GM10266 (cell line): ENCODE results near the gene THSD4.

ENCODE experiments used
- DNase-seq: peaks from one replicate; pipeline ENCODE4 v3.0.0; 2012; ENCODE audit errors: extremely low spot score
- TF ChIP-seq, protein P1 (sequence below): IDR thresholded peaks from 2 replicates; pipeline ENCODE4 v1.5.1; 2012; ENCODE audit warnings: mild to moderate bottlenecking, low read depth; ENCODE audit not compliant: control insufficient read depth, insufficient read depth; ENCODE audit errors: missing control alignments

THSD4 gene

DNA sequence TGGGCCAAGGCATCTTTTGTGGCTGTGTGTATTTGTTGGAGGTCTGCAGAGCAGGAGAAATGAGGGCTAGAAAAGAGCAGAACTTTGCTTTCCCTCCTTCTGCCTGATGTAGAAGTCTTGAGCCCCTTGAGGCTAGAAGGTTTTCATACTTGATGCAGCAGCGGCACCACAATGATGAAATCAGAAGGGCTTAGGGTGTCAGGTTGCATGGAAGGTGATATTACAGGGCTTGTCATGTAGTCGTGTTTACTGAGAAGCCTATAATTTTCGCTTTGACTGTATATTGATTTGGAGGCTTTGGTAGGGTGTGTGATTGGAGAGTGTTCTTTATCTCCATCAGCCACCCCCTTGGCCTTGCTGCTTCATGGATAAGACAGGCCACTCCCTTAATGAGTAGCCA is 339.8 kb downstream of the THSD4 start:
- TF ChIP-seq, protein P1, sequence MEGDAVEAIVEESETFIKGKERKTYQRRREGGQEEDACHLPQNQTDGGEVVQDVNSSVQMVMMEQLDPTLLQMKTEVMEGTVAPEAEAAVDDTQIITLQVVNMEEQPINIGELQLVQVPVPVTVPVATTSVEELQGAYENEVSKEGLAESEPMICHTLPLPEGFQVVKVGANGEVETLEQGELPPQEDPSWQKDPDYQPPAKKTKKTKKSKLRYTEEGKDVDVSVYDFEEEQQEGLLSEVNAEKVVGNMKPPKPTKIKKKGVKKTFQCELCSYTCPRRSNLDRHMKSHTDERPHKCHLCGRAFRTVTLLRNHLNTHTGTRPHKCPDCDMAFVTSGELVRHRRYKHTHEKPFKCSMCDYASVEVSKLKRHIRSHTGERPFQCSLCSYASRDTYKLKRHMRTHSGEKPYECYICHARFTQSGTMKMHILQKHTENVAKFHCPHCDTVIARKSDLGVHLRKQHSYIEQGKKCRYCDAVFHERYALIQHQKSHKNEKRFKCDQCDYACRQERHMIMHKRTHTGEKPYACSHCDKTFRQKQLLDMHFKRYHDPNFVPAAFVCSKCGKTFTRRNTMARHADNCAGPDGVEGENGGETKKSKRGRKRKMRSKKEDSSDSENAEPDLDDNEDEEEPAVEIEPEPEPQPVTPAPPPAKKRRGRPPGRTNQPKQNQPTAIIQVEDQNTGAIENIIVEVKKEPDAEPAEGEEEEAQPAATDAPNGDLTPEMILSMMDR: no peak
- no peak for DNase-seq

DNA sequence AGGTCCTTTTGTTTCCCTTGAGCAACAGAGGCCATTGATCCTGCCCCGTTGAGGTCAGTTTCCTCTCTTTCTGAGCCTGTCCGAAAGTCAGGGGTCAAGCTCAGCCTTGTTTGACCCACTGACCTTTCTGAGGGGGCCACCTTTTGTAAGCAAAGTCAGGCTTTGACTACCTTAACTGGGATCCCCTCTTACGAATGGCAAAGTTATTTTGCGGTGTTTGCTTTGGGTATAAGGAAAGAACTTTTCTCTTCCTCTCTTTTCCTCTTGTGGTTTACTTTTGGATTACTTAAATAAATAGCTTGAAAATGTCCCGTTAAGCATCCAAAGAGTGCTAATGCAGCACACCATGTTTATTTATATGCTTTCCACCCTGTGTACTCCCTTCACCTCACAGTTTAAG is 340.6 kb downstream of the THSD4 start:
- no peak for DNase-seq
- TF ChIP-seq, protein P1: no peak

DNA sequence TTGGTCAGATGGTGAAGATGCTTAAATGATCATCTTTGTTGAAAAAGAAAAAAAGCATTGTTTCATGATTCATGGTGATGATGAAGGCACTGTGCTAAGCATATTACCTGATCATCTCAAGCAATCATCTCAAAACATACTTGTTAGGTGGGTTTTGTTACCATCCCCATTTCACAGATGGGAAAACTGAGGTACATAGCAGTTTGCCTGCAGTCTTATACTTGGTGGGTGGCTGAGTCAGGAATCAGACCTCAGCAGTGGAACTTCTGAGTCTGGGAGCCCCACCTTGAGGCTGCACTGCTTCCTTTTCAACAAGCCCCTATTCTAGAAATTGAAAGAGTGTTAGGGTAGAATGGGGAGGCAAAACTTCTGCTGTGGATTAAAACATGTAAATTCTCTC is 341.1 kb downstream of the THSD4 start:
- DNase-seq: no peak
- TF ChIP-seq, protein P1: no peak

DNA sequence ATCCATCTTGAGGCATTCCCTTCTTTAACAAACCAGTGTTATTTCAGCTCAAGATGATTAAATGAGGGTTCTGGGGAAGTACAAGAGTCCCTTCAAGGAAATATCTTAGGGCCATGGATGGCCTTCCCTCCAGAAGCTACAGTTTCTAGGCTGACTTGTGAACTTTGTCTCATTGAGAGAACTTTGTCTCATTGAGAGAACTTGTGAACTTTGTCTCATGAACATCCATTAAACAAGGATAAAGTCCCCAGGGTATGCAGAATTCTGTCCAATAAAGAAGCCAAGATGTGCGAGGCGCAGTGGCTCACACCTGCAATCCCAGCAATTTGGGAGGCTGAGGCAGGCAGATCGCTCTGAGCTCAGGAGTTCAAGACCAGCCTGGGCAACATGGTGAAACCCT is 341.5 kb downstream of the THSD4 start:
- TF ChIP-seq, protein P1: no peak
- no peak for DNase-seq

DNA sequence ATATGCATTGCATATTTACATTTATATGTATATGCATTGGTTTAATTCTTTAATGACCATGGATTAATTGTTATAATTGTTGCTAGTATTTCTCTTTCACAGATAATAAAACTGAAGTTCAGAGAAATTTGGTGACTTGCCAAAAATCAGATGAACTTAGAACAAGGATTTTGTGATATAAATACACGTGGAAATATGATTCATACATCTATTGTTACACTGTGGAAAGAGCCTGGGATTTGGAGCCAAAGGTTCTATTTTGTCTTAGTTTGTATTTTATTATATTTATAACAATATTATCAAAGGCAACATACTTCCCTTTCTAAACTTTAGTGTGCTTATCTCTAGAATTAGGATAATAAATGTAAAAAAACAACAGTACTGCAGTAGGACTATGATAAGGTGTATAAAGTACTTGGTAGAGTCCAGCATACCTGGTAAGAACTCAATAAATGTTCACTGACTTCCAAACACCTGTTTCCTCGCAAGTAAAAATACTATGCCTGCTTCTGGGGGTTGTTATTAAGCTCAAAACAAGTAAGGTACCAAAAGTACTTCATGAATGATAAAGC is 342.9 kb downstream of the THSD4 start:
- no peak for DNase-seq
- TF ChIP-seq, protein P1: no peak

DNA sequence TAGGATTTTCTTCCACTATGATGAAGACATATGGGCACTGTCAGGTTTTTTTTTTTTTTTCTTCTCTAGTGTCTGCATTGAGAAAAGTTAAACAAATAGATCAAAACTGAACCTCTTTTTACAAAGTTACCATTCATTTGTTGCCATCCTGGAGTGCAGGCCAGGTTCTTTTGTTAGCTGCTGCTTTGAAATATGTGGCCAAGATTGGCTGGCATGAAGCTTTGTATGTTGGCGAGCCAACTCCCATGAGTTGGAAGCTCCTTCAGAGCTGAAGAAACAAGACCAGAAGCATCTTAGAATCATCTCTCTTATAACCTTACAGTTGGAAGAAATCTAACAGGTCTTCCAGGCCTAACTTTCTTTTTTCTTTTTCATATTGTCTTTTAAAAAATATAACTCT is 346.5 kb downstream of the THSD4 start:
- DNase-seq: no peak
- TF ChIP-seq, protein P1: no peak

DNA sequence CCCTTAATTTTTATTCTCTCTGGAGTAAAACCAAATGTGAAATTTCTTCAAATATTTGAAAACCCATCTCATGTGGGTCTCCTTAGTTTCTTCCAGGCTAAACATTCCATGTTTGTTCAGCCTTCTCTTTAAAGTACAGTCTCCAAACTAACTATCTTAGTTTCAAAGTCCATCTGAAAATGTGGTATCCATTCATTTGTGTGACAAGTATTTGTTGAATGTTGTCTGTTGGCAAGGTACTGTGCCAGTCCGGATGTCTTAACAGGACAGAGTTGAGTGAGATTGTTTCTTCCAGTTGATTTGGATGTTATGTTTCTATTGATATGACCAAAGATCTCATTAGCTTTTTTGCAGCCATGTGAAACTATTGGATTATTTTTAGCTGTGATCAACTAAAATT is 347.4 kb downstream of the THSD4 start:
- no peak for DNase-seq
- TF ChIP-seq, protein P1: no peak
